SK-N-SH (cell line): Measurements from ENCODE around the gene FYTTD1. TPM values are rescaled to one million over a fixed set of nuclear protein-coding genes. Genes with fewer than 3 reads are reported as not detected.

Experiments
- CTCF ChIA-PET: fragments of 300-600, 350-600 bp; formaldehyde crosslinking; extraction: SDS; loops from one replicate; lab custom pipeline; 2021; lab: Yijun Ruan, JAX
- POLR2A ChIA-PET: fragments of 350-600 bp; sonication (Branson Sonifier 250); formaldehyde crosslinking; extraction: SDS; loops from one replicate; lab custom pipeline; 2020; ENCODE audit warnings: antibody characterized with exemption, inconsistent platforms; lab: Yijun Ruan, JAX
- DNase-seq: peaks from one replicate; pipeline ENCODE4 v3.0.0; 2012
- H2AFZ ChIP-seq: fragments of 200-600 bp; sonication (generic); 2 replicates; pipeline ENCODE4 v1.8.1; 2016; ENCODE audit warnings: antibody characterized with exemption, mild to moderate bottlenecking, low read depth
- H3F3A ChIP-seq: fragments of 200-600 bp; sonication (generic); replicated peaks from 2 replicates; pipeline ENCODE3; 2016; ENCODE audit warnings: antibody characterized with exemption, mild to moderate bottlenecking; ENCODE audit not compliant: insufficient read depth
- H3K27ac ChIP-seq, 2 experiments: fragments of 200-500 bp in 1 of 2; fragments of 200-600 bp in 1 of 2; sonication (Bioruptor generic) in 1 of 2; sonication (generic), shearing (Covaris generic) in 1 of 2; 2 replicates each; pipeline versions ENCODE4 v1.5.1 to v1.6.1; 2014 to 2016; ENCODE audit warnings: low read depth in 2 of 2, inconsistent platforms in 1 of 2, low read length in 1 of 2, mild to moderate bottlenecking in 1 of 2, mixed read lengths in 1 of 2
- H3K27me3 ChIP-seq: fragments of 200-600 bp; sonication (generic), shearing (Covaris generic); 2 replicates; pipeline ENCODE4 v1.6.1; 2016; ENCODE audit warnings: mixed run types; ENCODE audit not compliant: insufficient read depth
- H3K36me3 ChIP-seq, 2 experiments: fragments of 200-500 bp in 1 of 2; fragments of 200-600 bp in 1 of 2; sonication (Bioruptor generic) in 1 of 2; sonication (generic) in 1 of 2; replicated peaks in 1 of 2; 2 replicates each; pipeline versions ENCODE3 to v1.5.1; 2014 to 2016; ENCODE audit warnings: low read length in 1 of 2, mild to moderate bottlenecking in 1 of 2; ENCODE audit not compliant: insufficient read depth in 2 of 2, control insufficient read depth in 1 of 2
- H3K4me1 ChIP-seq, 2 experiments: fragments of 200-500 bp in 1 of 2; fragments of 200-600 bp in 1 of 2; sonication (Bioruptor generic) in 1 of 2; sonication (generic), shearing (Covaris generic) in 1 of 2; 2 replicates each; pipeline versions ENCODE4 v1.5.1 to v1.6.1; 2014 to 2016; ENCODE audit warnings: low read depth in 1 of 2, low read length in 1 of 2, mixed run types in 1 of 2; ENCODE audit not compliant: insufficient read depth in 2 of 2, control insufficient read depth in 1 of 2
- H3K4me2 ChIP-seq: fragments of 200-600 bp; sonication (generic), shearing (Covaris generic); 2 replicates; pipeline ENCODE4 v1.6.1; 2017; ENCODE audit warnings: mixed run types
- H3K4me3 ChIP-seq, 2 experiments: fragments of 200-500 bp in 1 of 2; fragments of 200-600 bp in 1 of 2; sonication (Bioruptor generic) in 1 of 2; sonication (generic), shearing (Covaris generic) in 1 of 2; 2 replicates each; pipeline versions ENCODE4 v1.5.1 to v1.8.1; 2014 to 2016; ENCODE audit warnings: low read depth in 2 of 2, inconsistent platforms in 1 of 2, low read length in 1 of 2, mild to moderate bottlenecking in 1 of 2, mixed read lengths in 1 of 2, moderate library complexity in 1 of 2
- H3K79me2 ChIP-seq: fragments of 200-600 bp; sonication (generic); 2 replicates; pipeline ENCODE4 v1.8.1; 2017; ENCODE audit warnings: mild to moderate bottlenecking; ENCODE audit not compliant: insufficient read depth
- H3K9ac ChIP-seq: fragments of 200-600 bp; sonication (generic); 2 replicates; pipeline ENCODE4 v1.6.1; 2017; ENCODE audit warnings: mixed run types
- H3K9me2 ChIP-seq: fragments of 200-600 bp; sonication (generic); 2 replicates; pipeline ENCODE4 v1.6.1; 2017; ENCODE audit warnings: mixed run types
- H3K9me3 ChIP-seq: fragments of 200-600 bp; sonication (generic); 2 replicates; pipeline ENCODE4 v1.6.1; 2017; ENCODE audit warnings: mixed run types, mild to moderate bottlenecking, moderate library complexity
- H4K20me1 ChIP-seq: fragments of 200-600 bp; sonication (generic); 2 replicates; pipeline ENCODE4 v1.6.1; 2017; ENCODE audit warnings: mild to moderate bottlenecking, mixed run types; ENCODE audit not compliant: insufficient read depth
- EZH2phosphoT487 ChIP-seq: fragments of 200-600 bp; sonication (generic); IDR thresholded peaks from 2 replicates; pipeline ENCODE4 v1.6.1; 2017; ENCODE audit warnings: low read depth, mixed run types, mild to moderate bottlenecking, antibody characterized with exemption, moderate library complexity, borderline replicate concordance
- FOXM1 ChIP-seq: IDR thresholded peaks from 2 replicates; pipeline ENCODE4 v1.4.0; 2012; ENCODE audit warnings: low read depth, mild to moderate bottlenecking
- GABPA ChIP-seq: IDR thresholded peaks from 2 replicates; pipeline ENCODE4 v1.4.0; 2012; ENCODE audit warnings: low read depth, mild to moderate bottlenecking
- MEF2A ChIP-seq: IDR thresholded peaks from 2 replicates; pipeline ENCODE4 v1.4.0; 2012; ENCODE audit warnings: low read depth, borderline replicate concordance
- NFIC ChIP-seq: IDR thresholded peaks from 2 replicates; pipeline ENCODE4 v1.4.0; 2012; ENCODE audit warnings: borderline replicate concordance
- NRF1 ChIP-seq: IDR thresholded peaks from 2 replicates; pipeline ENCODE4 v1.6.1; 2012; ENCODE audit warnings: low read depth, mild to moderate bottlenecking, low read length
- RAD21 ChIP-seq: IDR thresholded peaks from 2 replicates; pipeline ENCODE4 v1.6.1; 2012; ENCODE audit warnings: mild to moderate bottlenecking, low read length
- RFX5 ChIP-seq: IDR thresholded peaks from 2 replicates; pipeline ENCODE4 v1.6.1; 2012; ENCODE audit warnings: mild to moderate bottlenecking, improper control_type of control experiment, low read length
- SIN3A ChIP-seq: IDR thresholded peaks from 2 replicates; pipeline ENCODE4 v1.6.1; 2012; ENCODE audit warnings: low read depth, mild to moderate bottlenecking, low read length, moderate library complexity, borderline replicate concordance
- TEAD4 ChIP-seq: IDR thresholded peaks from 2 replicates; pipeline ENCODE4 v1.4.0; 2012; ENCODE audit warnings: mild to moderate bottlenecking, borderline replicate concordance; ENCODE audit not compliant: insufficient read depth
- WGBS: methylation state at CpG from one replicate; pipeline ENCODE4 v1.1.6; 2017; ENCODE audit warnings: low lambda C conversion rate; 5-methylcytosine and 5-hydroxymethylcytosine counted together
- polyA plus RNA-seq, 3 experiments: library from polyadenylated mRNA; depleted of rRNA; stranded (reverse); fragments of >200 nt; gene quantifications; 2 replicates each; pipeline ENCODE4 v1.2.3, GENCODE V29; 2012
- TF ChIP-seq, protein P1 (sequence below): IDR thresholded peaks from 2 replicates; pipeline ENCODE4 v1.4.0; 2012; ENCODE audit warnings: low read depth
- TF ChIP-seq, protein P2 (sequence below): fragments of 150-350 bp; IDR thresholded peaks from 2 replicates; pipeline ENCODE4 v1.6.1; 2017; ENCODE audit warnings: antibody characterized with exemption, low read length, low read depth, borderline replicate concordance
- TF ChIP-seq, protein P3 (sequence below): IDR thresholded peaks from 2 replicates; pipeline ENCODE4 v1.4.0; 2012; ENCODE audit warnings: low read depth, borderline replicate concordance
- TF ChIP-seq, protein P4 (sequence below): fragments of 200-600 bp; sonication (generic); IDR thresholded peaks from 2 replicates; pipeline ENCODE4 v1.6.1; 2017; ENCODE audit warnings: antibody characterized with exemption, mild to moderate bottlenecking, moderate library complexity

The FYTTD1 gene
- polyA plus RNA-seq, 1 of the 3 experiments (the other 2 are of a cell fraction): 14.7 TPM

DNA sequence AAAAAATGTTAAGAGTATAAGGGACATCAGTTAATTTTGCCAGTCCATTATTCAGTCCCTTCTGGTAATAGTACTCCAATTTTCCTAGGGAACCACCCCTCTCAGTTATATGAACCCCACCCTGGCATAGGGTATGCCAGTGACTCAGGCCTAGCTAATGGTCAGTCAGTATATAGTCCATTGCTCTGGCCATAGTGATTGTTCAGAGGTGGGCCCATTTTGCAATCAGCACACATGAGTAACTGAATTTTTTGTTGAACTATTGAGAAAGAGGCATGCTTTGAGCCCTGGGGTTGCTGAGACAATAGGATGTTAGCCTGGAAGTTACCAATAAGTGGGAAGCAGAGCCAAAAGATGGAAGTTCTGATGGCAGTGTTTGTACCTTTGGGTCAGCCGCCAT is 45.5 kb downstream of the FYTTD1 start:
- Histone ChIP-seq H3K27me3 (no peaks in the 10 kb centered on the region), H3K4me2 (no peak overlapping the region), H3K9ac (no peak overlapping the region), H3K9me2 (no peaks in the 10 kb centered on the region), H3F3A (peaks cover 11% of the 10 kb centered on the region), H3K79me2 (peaks cover 90% of the 10 kb centered on the region), H2AFZ (no peak overlapping the region), H3K36me3 (no peaks in the 10 kb centered on the region), H3K4me1 (peaks cover 3 to 17% of the 10 kb centered on the region in 2 experiments), H3K4me3 (no peak overlapping the region), H3K27ac (no peak overlapping the region), H3K9me3 (no peaks in the 10 kb centered on the region), H4K20me1 (peaks cover 72% of the 10 kb centered on the region)
- 100% methylated on average over 1 of the region's 1 CpG for WGBS
- DNase-seq: no peak
- ChIA-PET POLR2A (no interaction called here), CTCF (interaction anchor here (0.5 to 1.7 kb wide), 3 partner anchors 16 to 770 kb away, joined by 3 to 4 read pairs (median 3); no protein-coding TSS in a partner anchor)
- TF ChIP-seq RAD21: no peak
- TF ChIP-seq NFIC: no peak

DNA sequence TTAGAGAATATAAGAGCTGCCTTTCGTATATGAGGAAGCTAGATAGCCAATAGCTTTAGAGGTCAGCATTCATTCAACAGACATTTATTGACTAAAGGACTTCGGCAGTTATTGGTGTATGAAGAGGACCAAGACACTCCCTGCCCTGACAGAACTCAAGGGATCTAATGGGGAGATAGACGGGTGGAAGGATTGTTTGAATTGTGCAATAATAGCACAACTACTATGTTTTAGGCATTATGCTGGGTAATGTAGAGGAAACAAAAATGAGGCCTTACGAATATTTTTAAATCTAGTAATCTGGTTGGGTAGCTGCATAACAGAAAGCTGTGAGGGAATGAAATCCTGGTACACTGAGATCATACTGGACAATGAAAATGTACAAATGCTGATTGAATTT is 46.4 kb downstream of the FYTTD1 start:
- Histone ChIP-seq H3K36me3 (no peaks in the 10 kb centered on the region), H3K9me3 (no peaks in the 10 kb centered on the region), H3K4me2 (no peak overlapping the region), H3K9me2 (no peaks in the 10 kb centered on the region), H3K4me3 (no peak overlapping the region), H4K20me1 (peaks cover 80% of the 10 kb centered on the region), H3F3A (peaks cover 11% of the 10 kb centered on the region)
- DNase-seq: no peak
- TF ChIP-seq GABPA (no peak), TEAD4 (no peak), MEF2A (no peak), FOXM1 (no peak), NRF1 (no peak), RFX5 (no peak), SIN3A (no peak), EZH2phosphoT487 (no peak), RAD21 (no peak)
- TF ChIP-seq, protein P1, sequence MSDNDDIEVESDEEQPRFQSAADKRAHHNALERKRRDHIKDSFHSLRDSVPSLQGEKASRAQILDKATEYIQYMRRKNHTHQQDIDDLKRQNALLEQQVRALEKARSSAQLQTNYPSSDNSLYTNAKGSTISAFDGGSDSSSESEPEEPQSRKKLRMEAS: no peak
- TF ChIP-seq, protein P2, sequence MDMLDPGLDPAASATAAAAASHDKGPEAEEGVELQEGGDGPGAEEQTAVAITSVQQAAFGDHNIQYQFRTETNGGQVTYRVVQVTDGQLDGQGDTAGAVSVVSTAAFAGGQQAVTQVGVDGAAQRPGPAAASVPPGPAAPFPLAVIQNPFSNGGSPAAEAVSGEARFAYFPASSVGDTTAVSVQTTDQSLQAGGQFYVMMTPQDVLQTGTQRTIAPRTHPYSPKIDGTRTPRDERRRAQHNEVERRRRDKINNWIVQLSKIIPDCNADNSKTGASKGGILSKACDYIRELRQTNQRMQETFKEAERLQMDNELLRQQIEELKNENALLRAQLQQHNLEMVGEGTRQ: no peak
- TF ChIP-seq, protein P3, sequence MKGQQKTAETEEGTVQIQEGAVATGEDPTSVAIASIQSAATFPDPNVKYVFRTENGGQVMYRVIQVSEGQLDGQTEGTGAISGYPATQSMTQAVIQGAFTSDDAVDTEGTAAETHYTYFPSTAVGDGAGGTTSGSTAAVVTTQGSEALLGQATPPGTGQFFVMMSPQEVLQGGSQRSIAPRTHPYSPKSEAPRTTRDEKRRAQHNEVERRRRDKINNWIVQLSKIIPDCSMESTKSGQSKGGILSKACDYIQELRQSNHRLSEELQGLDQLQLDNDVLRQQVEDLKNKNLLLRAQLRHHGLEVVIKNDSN: no peak
- TF ChIP-seq, protein P4, sequence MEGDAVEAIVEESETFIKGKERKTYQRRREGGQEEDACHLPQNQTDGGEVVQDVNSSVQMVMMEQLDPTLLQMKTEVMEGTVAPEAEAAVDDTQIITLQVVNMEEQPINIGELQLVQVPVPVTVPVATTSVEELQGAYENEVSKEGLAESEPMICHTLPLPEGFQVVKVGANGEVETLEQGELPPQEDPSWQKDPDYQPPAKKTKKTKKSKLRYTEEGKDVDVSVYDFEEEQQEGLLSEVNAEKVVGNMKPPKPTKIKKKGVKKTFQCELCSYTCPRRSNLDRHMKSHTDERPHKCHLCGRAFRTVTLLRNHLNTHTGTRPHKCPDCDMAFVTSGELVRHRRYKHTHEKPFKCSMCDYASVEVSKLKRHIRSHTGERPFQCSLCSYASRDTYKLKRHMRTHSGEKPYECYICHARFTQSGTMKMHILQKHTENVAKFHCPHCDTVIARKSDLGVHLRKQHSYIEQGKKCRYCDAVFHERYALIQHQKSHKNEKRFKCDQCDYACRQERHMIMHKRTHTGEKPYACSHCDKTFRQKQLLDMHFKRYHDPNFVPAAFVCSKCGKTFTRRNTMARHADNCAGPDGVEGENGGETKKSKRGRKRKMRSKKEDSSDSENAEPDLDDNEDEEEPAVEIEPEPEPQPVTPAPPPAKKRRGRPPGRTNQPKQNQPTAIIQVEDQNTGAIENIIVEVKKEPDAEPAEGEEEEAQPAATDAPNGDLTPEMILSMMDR: no peak
- TF ChIP-seq, all 33 proteins: peak for 0
- 72% methylated on average over 4 of the region's 4 CpGs for whole genome bisulfite sequencing
- Histone ChIP-seq H2AFZ (no peak overlapping the region), H3K79me2 (peaks cover 99% of the 10 kb centered on the region), H3K27ac (no peak overlapping the region), H3K27me3 (no peaks in the 10 kb centered on the region), H3K9ac (no peak overlapping the region), H3K4me1 (peaks cover 3 to 17% of the 10 kb centered on the region in 2 experiments)
- CTCF ChIA-PET: interaction anchor here (0.6 to 1.7 kb wide), 3 partner anchors 15 to 197 kb away, joined by 3 to 4 read pairs (median 3); no protein-coding TSS in a partner anchor
- POLR2A ChIA-PET: no interaction called here
